SK-N-SH (cell line): Measurements from ENCODE around the gene NPVF. TPM values are rescaled to one million over a fixed set of nuclear protein-coding genes. Genes with fewer than 3 reads are reported as not detected.

Source experiments
- CTCF ChIA-PET: fragments of 300-600, 350-600 bp; formaldehyde crosslinking; extraction: SDS; loops from one replicate; lab custom pipeline; 2021; lab: Yijun Ruan, JAX
- POLR2A ChIA-PET: fragments of 350-600 bp; sonication (Branson Sonifier 250); formaldehyde crosslinking; extraction: SDS; loops from one replicate; lab custom pipeline; 2020; ENCODE audit warnings: antibody characterized with exemption, inconsistent platforms; lab: Yijun Ruan, JAX
- DNase-seq: peaks from one replicate; pipeline ENCODE4 v3.0.0; 2012
- H2AFZ ChIP-seq: fragments of 200-600 bp; sonication (generic); 2 replicates; pipeline ENCODE4 v1.8.1; 2016; ENCODE audit warnings: antibody characterized with exemption, mild to moderate bottlenecking, low read depth
- H3F3A ChIP-seq: fragments of 200-600 bp; sonication (generic); replicated peaks from 2 replicates; pipeline ENCODE3; 2016; ENCODE audit warnings: antibody characterized with exemption, mild to moderate bottlenecking; ENCODE audit not compliant: insufficient read depth
- H3K27ac ChIP-seq, 2 experiments: fragments of 200-500 bp in 1 of 2; fragments of 200-600 bp in 1 of 2; sonication (Bioruptor generic) in 1 of 2; sonication (generic), shearing (Covaris generic) in 1 of 2; 2 replicates each; pipeline versions ENCODE4 v1.5.1 to v1.6.1; 2014 to 2016; ENCODE audit warnings: low read depth in 2 of 2, inconsistent platforms in 1 of 2, low read length in 1 of 2, mild to moderate bottlenecking in 1 of 2, mixed read lengths in 1 of 2
- H3K27me3 ChIP-seq: fragments of 200-600 bp; sonication (generic), shearing (Covaris generic); 2 replicates; pipeline ENCODE4 v1.6.1; 2016; ENCODE audit warnings: mixed run types; ENCODE audit not compliant: insufficient read depth
- H3K36me3 ChIP-seq, 2 experiments: fragments of 200-500 bp in 1 of 2; fragments of 200-600 bp in 1 of 2; sonication (Bioruptor generic) in 1 of 2; sonication (generic) in 1 of 2; replicated peaks in 1 of 2; 2 replicates each; pipeline versions ENCODE3 to v1.5.1; 2014 to 2016; ENCODE audit warnings: low read length in 1 of 2, mild to moderate bottlenecking in 1 of 2; ENCODE audit not compliant: insufficient read depth in 2 of 2, control insufficient read depth in 1 of 2
- H3K4me1 ChIP-seq, 2 experiments: fragments of 200-500 bp in 1 of 2; fragments of 200-600 bp in 1 of 2; sonication (Bioruptor generic) in 1 of 2; sonication (generic), shearing (Covaris generic) in 1 of 2; 2 replicates each; pipeline versions ENCODE4 v1.5.1 to v1.6.1; 2014 to 2016; ENCODE audit warnings: low read depth in 1 of 2, low read length in 1 of 2, mixed run types in 1 of 2; ENCODE audit not compliant: insufficient read depth in 2 of 2, control insufficient read depth in 1 of 2
- H3K4me2 ChIP-seq: fragments of 200-600 bp; sonication (generic), shearing (Covaris generic); 2 replicates; pipeline ENCODE4 v1.6.1; 2017; ENCODE audit warnings: mixed run types
- H3K4me3 ChIP-seq, 2 experiments: fragments of 200-500 bp in 1 of 2; fragments of 200-600 bp in 1 of 2; sonication (Bioruptor generic) in 1 of 2; sonication (generic), shearing (Covaris generic) in 1 of 2; 2 replicates each; pipeline versions ENCODE4 v1.5.1 to v1.8.1; 2014 to 2016; ENCODE audit warnings: low read depth in 2 of 2, inconsistent platforms in 1 of 2, low read length in 1 of 2, mild to moderate bottlenecking in 1 of 2, mixed read lengths in 1 of 2, moderate library complexity in 1 of 2
- H3K79me2 ChIP-seq: fragments of 200-600 bp; sonication (generic); 2 replicates; pipeline ENCODE4 v1.8.1; 2017; ENCODE audit warnings: mild to moderate bottlenecking; ENCODE audit not compliant: insufficient read depth
- H3K9ac ChIP-seq: fragments of 200-600 bp; sonication (generic); 2 replicates; pipeline ENCODE4 v1.6.1; 2017; ENCODE audit warnings: mixed run types
- H3K9me2 ChIP-seq: fragments of 200-600 bp; sonication (generic); 2 replicates; pipeline ENCODE4 v1.6.1; 2017; ENCODE audit warnings: mixed run types
- H3K9me3 ChIP-seq: fragments of 200-600 bp; sonication (generic); 2 replicates; pipeline ENCODE4 v1.6.1; 2017; ENCODE audit warnings: mixed run types, mild to moderate bottlenecking, moderate library complexity
- H4K20me1 ChIP-seq: fragments of 200-600 bp; sonication (generic); 2 replicates; pipeline ENCODE4 v1.6.1; 2017; ENCODE audit warnings: mild to moderate bottlenecking, mixed run types; ENCODE audit not compliant: insufficient read depth
- EZH2phosphoT487 ChIP-seq: fragments of 200-600 bp; sonication (generic); IDR thresholded peaks from 2 replicates; pipeline ENCODE4 v1.6.1; 2017; ENCODE audit warnings: low read depth, mixed run types, mild to moderate bottlenecking, antibody characterized with exemption, moderate library complexity, borderline replicate concordance
- FOXJ3 ChIP-seq: sonication (generic); formaldehyde crosslinking; IDR thresholded peaks from 2 replicates; pipeline ENCODE4 v1.5.1; 2020; ENCODE audit warnings: mild to moderate bottlenecking, missing genetic modification reagents
- FOXM1 ChIP-seq: IDR thresholded peaks from 2 replicates; pipeline ENCODE4 v1.4.0; 2012; ENCODE audit warnings: low read depth, mild to moderate bottlenecking
- GABPA ChIP-seq: IDR thresholded peaks from 2 replicates; pipeline ENCODE4 v1.4.0; 2012; ENCODE audit warnings: low read depth, mild to moderate bottlenecking
- NFIC ChIP-seq: IDR thresholded peaks from 2 replicates; pipeline ENCODE4 v1.4.0; 2012; ENCODE audit warnings: borderline replicate concordance
- NRF1 ChIP-seq: IDR thresholded peaks from 2 replicates; pipeline ENCODE4 v1.6.1; 2012; ENCODE audit warnings: low read depth, mild to moderate bottlenecking, low read length
- RFX5 ChIP-seq: IDR thresholded peaks from 2 replicates; pipeline ENCODE4 v1.6.1; 2012; ENCODE audit warnings: mild to moderate bottlenecking, improper control_type of control experiment, low read length
- RXRA ChIP-seq: IDR thresholded peaks from 2 replicates; pipeline ENCODE4 v1.4.0; 2012; ENCODE audit warnings: low read depth, mild to moderate bottlenecking, borderline replicate concordance
- SIN3A ChIP-seq: IDR thresholded peaks from 2 replicates; pipeline ENCODE4 v1.6.1; 2012; ENCODE audit warnings: low read depth, mild to moderate bottlenecking, low read length, moderate library complexity, borderline replicate concordance
- WGBS: methylation state at CpG from one replicate; pipeline ENCODE4 v1.1.6; 2017; ENCODE audit warnings: low lambda C conversion rate; 5-methylcytosine and 5-hydroxymethylcytosine counted together
- polyA plus RNA-seq, 3 experiments: library from polyadenylated mRNA; depleted of rRNA; stranded (reverse); fragments of >200 nt; gene quantifications; 2 replicates each; pipeline ENCODE4 v1.2.3, GENCODE V29; 2012
- TF ChIP-seq, protein P1 (sequence below): fragments of 200-600 bp; sonication (generic); IDR thresholded peaks from 2 replicates; pipeline ENCODE4 v1.6.1; 2017; ENCODE audit warnings: antibody characterized with exemption, mild to moderate bottlenecking, moderate library complexity

NPVF gene
- polyA plus RNA-seq, 1 of the 3 experiments (the other 2 are of a cell fraction) = not detected

DNA sequence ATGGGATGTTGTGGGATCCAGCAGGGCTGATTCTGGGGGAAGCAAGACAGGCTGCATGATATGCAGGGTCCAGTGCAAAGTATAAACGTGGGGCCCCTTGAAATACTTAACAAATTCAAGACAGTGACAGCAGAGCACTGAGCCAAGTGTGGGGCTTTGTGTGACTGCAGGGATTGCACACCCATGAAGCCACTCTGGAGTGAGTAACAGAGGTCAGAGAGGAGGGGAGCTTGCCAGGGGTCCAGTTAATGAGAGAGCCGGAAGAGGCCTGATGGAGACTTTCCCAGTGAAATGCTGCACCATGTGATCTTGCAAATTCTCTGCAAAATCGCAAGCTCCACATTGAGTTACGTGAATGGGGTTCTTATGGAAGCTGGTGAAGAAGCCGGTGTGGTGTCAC lies 5.6 kb downstream of the NPVF start:
- Histone ChIP-seq H2AFZ (no peak overlapping the region), H3K36me3 (no peaks in the 10 kb centered on the region), H3K79me2 (no peaks in the 10 kb centered on the region)
- 52% methylated on average over 5 of the region's 5 CpGs for WGBS
- TF ChIP-seq RXRA (no peak), NRF1 (no peak), FOXJ3 (CRISPR knock-in tag) (no peak), NFIC (no peak), GABPA (no peak), FOXM1 (no peak), SIN3A (no peak), RFX5 (no peak)
- TF ChIP-seq, protein P1, sequence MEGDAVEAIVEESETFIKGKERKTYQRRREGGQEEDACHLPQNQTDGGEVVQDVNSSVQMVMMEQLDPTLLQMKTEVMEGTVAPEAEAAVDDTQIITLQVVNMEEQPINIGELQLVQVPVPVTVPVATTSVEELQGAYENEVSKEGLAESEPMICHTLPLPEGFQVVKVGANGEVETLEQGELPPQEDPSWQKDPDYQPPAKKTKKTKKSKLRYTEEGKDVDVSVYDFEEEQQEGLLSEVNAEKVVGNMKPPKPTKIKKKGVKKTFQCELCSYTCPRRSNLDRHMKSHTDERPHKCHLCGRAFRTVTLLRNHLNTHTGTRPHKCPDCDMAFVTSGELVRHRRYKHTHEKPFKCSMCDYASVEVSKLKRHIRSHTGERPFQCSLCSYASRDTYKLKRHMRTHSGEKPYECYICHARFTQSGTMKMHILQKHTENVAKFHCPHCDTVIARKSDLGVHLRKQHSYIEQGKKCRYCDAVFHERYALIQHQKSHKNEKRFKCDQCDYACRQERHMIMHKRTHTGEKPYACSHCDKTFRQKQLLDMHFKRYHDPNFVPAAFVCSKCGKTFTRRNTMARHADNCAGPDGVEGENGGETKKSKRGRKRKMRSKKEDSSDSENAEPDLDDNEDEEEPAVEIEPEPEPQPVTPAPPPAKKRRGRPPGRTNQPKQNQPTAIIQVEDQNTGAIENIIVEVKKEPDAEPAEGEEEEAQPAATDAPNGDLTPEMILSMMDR = no peak
- TF ChIP-seq, all 33 proteins: peak for 0
- H4K20me1 ChIP-seq = no peaks in the 10 kb centered on the region
- H3K27me3 ChIP-seq = peaks cover 15% of the 10 kb centered on the region; the same call in 1 of the 2 replicates
- H3K9me2 ChIP-seq = no peaks in the 10 kb centered on the region
- H3K27ac ChIP-seq = no peak overlapping the region
- DNase-seq = no peak
- H3K4me2 ChIP-seq = no peak overlapping the region
- no peaks in the 10 kb centered on the region for H3F3A ChIP-seq
- no peak overlapping the region for H3K9ac ChIP-seq
- ChIA-PET CTCF (interaction anchor here (1.0 to 1.4 kb wide), 2 partner anchors 37 to 42 kb away, joined by 4 to 5 read pairs; a partner anchor contains a TSS), POLR2A (no interaction called here)
- no peaks in the 10 kb centered on the region for H3K9me3 ChIP-seq
- peaks cover 0 to 2% of the 10 kb centered on the region in 2 experiments; a peak in 1 of 4 replicates for H3K4me1 ChIP-seq
- H3K4me3 ChIP-seq = no peak overlapping the region

DNA sequence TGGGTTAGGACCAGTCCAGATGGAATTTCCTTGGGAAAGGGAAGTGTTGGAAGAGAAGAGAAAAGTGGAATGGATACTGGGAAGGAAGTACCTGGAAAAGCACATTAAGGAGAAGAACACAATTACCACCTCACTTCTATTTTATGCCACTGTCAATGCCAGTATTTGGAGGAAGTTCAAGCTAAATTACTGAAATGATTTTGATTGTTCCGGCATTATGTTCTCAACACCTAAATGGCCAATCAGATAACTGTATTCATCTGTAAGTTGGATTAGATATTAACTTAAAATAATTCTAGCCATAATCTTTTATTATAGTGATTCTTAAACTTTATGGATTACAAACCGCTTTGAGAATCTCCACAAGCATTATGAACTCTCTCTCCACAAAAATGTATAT lies 7.3 kb downstream of the NPVF start:
- Histone ChIP-seq H3F3A (no peaks in the 10 kb centered on the region), H3K9me2 (no peaks in the 10 kb centered on the region), H3K9me3 (no peaks in the 10 kb centered on the region), H3K27me3 (peaks cover 15% of the 10 kb centered on the region; the same call in 1 of the 2 replicates), H4K20me1 (no peaks in the 10 kb centered on the region), H3K36me3 (no peaks in the 10 kb centered on the region), H3K4me1 (peaks cover 0 to 2% of the 10 kb centered on the region in 2 experiments; a peak in 1 of 4 replicates), H3K4me3 (no peak overlapping the region), H3K9ac (no peak overlapping the region), H3K79me2 (no peaks in the 10 kb centered on the region), H3K4me2 (no peak overlapping the region), H3K27ac (no peak overlapping the region), H2AFZ (no peak overlapping the region)
- POLR2A ChIA-PET = no interaction called here
- no peak for DNase-seq
- CTCF ChIA-PET = interaction anchor here (0.7 to 1.1 kb wide), 3 partner anchors 10 to 122 kb away, joined by 3 read pairs; no protein-coding TSS in a partner anchor
- no peak for TF ChIP-seq SIN3A
- TF ChIP-seq FOXJ3 (CRISPR knock-in tag) = no peak
- TF ChIP-seq, protein P1 = no peak
- TF ChIP-seq GABPA = no peak
- no peak for TF ChIP-seq EZH2phosphoT487
- TF ChIP-seq NFIC = no peak
- WGBS = 51% methylated on average over 2 of the region's 2 CpGs
